Measurements from ENCODE around the gene CCL11. TPM values are rescaled to one million over a fixed set of nuclear protein-coding genes. Genes with fewer than 3 reads are reported as not detected.

Gene CCL11
- total and polyA plus RNA-seq, 2 of the 8 experiments (the other 6 are each of a cell fraction or from before 2014, with no cell fraction given) = not detected

DNA sequence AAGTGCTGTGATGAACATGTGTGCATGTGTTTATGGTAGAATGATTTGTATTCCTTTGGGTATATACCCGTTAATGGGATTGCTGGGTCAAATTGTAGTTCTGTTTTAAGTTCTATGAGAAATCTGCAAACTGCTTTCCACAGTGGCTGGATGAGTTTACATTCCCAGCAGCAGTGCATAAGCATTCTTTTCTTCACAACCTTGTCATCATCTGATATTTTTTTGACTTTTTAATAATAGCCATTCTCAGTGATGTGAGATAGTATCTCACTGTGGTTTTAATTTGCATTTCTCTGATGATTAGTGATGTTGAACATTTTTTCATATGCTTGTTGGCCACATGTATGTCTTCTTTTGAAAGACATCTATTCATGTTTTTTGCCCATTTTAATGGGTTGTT is 52.2 kb downstream of the CCL11 start:
- Histone ChIP-seq H2BK120ac (replicated peaks; ENCODE audit: low read depth, low read length) (no peak overlapping the region), H2AK5ac (ENCODE audit: low read depth, low read length) (no peak overlapping the region), H3K56ac (replicated peaks; ENCODE audit: insufficient read length, low read depth, low read length) (no peak overlapping the region), H3K23ac (ENCODE audit: insufficient read length) (no peak overlapping the region), H3K27me3 (replicated peaks in 1 of 4; ENCODE audit: control insufficient read depth in 3 of 4, extremely low read depth in 1 of 4, insufficient read depth in 3 of 4, low read length in 3 of 4) (no peaks in the 10 kb centered on the region), H3K4me3 (ENCODE audit: extremely low read depth in 1 of 4, insufficient read depth in 2 of 4, low read depth in 3 of 4, low read length in 4 of 4) (no peak overlapping the region), H3K9me3 (ENCODE audit: insufficient read depth in 2 of 2, low read depth in 1 of 2, low read length in 1 of 2) (no peaks in the 10 kb centered on the region), H2BK5ac (ENCODE audit: low read depth, low read length) (no peak overlapping the region), H3K9ac (replicated peaks in 1 of 4; ENCODE audit: extremely low read depth in 1 of 4, low read depth in 3 of 4, low read length in 3 of 4) (no peak overlapping the region), H3K79me1 (ENCODE audit: low read depth, low read length) (no peaks in the 10 kb centered on the region), H3K14ac (ENCODE audit: insufficient read length) (no peak overlapping the region), H2BK12ac (ENCODE audit: low read depth, low read length) (no peak overlapping the region), H4K5ac (ENCODE audit: insufficient read length, low read depth, low read length) (no peak overlapping the region), H4K20me1 (replicated peaks in 1 of 2; ENCODE audit: control insufficient read depth in 1 of 2, insufficient read depth in 2 of 2, low read length in 2 of 2) (no peaks in the 10 kb centered on the region), H3K18ac (ENCODE audit: extremely low read depth, low read length) (no peak overlapping the region), H2BK20ac (ENCODE audit: low read length) (no peak overlapping the region), H4K8ac (ENCODE audit: extremely low read depth, insufficient read depth, low read length) (no peak overlapping the region), H3K4me2 (ENCODE audit: insufficient read depth in 1 of 2, low read depth in 2 of 2, low read length in 2 of 2) (no peak overlapping the region), H3K4ac (replicated peaks; ENCODE audit: insufficient read length, low read depth, low read length) (no peak overlapping the region), H4K91ac (replicated peaks; ENCODE audit: insufficient read length, low read length) (no peak overlapping the region), H2AFZ (ENCODE audit: low read length) (no peak overlapping the region), H3K79me2 (ENCODE audit: control insufficient read depth in 1 of 2, insufficient read depth in 2 of 2, low read length in 2 of 2) (no peaks in the 10 kb centered on the region), H3K4me1 (replicated peaks in 1 of 4; ENCODE audit: control insufficient read depth in 3 of 4, insufficient read depth in 4 of 4, low read length in 3 of 4) (no peaks in the 10 kb centered on the region), H3K36me3 (ENCODE audit: control insufficient read depth in 2 of 4, insufficient read depth in 4 of 4, low read length in 3 of 4) (no peaks in the 10 kb centered on the region), H3K23me2 (ENCODE audit: low read depth, low read length) (no peaks in the 10 kb centered on the region), H2BK15ac (ENCODE audit: low read length) (no peak overlapping the region), H3K27ac (ENCODE audit: low read depth, low read length) (no peak overlapping the region)
- ChIA-PET POLR2A (ENCODE audit: partially characterized antibody) (no interaction called here), CTCF (ENCODE audit: partially characterized antibody) (interaction anchor here (1.2 kb wide), 1 partner anchor 24 kb away, joined by 5 read pairs; no protein-coding TSS in a partner anchor)
- WGBS, 2 experiments (ENCODE audit: extremely low coverage in 1 of 2, insufficient coverage in 1 of 2, insufficient read length in 1 of 2, insufficient replicate concordance in 2 of 2, low coverage in 1 of 2, low lambda C conversion rate in 2 of 2, missing lambda C conversion rate in 1 of 2) = 93% methylated on average over 1 of the region's 1 CpG; no CpG with 5 or more reads in 1 of the 2 experiments
- DNase-seq (ENCODE audit: low read depth in 1 of 2, low spot score in 2 of 2) = no peak
- no peak for FAIRE-seq
- TF ChIP-seq RBBP5 (IDR thresholded peaks at IDR 0.05; ENCODE audit: borderline replicate concordance, low read depth, low read length) (no peak), BACH1 (IDR thresholded peaks at IDR 0.05; ENCODE audit: low read length) (no peak), CHD2 (IDR thresholded peaks at IDR 0.05; ENCODE audit: low read length) (no peak), ZNF274 (IDR thresholded peaks at IDR 0.05; ENCODE audit: borderline replicate concordance, extremely low read depth, low read length) (no peak), TCF12 (IDR thresholded peaks at IDR 0.05; ENCODE audit: low read depth, low read length) (no peak), MAFK (IDR thresholded peaks at IDR 0.05; ENCODE audit: low read depth, low read length) (no peak)
- TF ChIP-seq, protein P1, sequence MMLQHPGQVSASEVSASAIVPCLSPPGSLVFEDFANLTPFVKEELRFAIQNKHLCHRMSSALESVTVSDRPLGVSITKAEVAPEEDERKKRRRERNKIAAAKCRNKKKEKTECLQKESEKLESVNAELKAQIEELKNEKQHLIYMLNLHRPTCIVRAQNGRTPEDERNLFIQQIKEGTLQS (IDR thresholded peaks at IDR 0.05; ENCODE audit: insufficient read depth, low read depth, low read length) = no peak
